Right lobe of liver (tissue), 6 donors: Measurements from ENCODE around the gene HGFAC. TPM values are rescaled to one million over a fixed set of nuclear protein-coding genes. Genes with fewer than 3 reads are reported as not detected.
A peak's percentile ranks its signal among the peaks of the same experiment; 100 is the strongest.
"Not testable (repeated sequence)": the region's sequence is repeated elsewhere in the genome, so short reads cannot be mapped to it uniquely, and the experiment has no call there.

Experiments used
- ATAC-seq, 4 donors: fragments of 200-7000 bp; cut with Tn5 transposase; one replicate each; pipeline ENCODE4 v1.9.1; 2020; ENCODE audit warnings: mild to moderate bottlenecking in 4 of 4, moderate library complexity in 4 of 4
- DNase-seq, 3 donors: peaks; one replicate each; pipeline ENCODE4 v3.0.0-alpha.2; 2020
- H3K27ac ChIP-seq, 3 donors: fragments of 200-600 bp; one replicate each; pipeline ENCODE4 v1.8.0; 2022
- H3K27me3 ChIP-seq, 2 donors: fragments of 200-600 bp; one replicate each; pipeline ENCODE4 v1.8.0; 2022
- H3K36me3 ChIP-seq, 4 donors: fragments of 200-600 bp; sonication (generic) in 1 of 4; one replicate each; pipeline versions ENCODE4 v1.5.1 to v1.8.0; 2017 to 2022; ENCODE audit warnings: control low read depth in 1 of 4
- H3K4me1 ChIP-seq, 4 donors: fragments of 200-600 bp; sonication (generic) in 1 of 4; one replicate each; pipeline versions ENCODE4 v1.5.1 to v1.8.0; 2017 to 2022; ENCODE audit warnings: control low read depth in 1 of 4
- H3K4me3 ChIP-seq, 3 donors: fragments of 200-600 bp; one replicate each; pipeline ENCODE4 v1.8.0; 2022
- H3K9me3 ChIP-seq, 4 donors: fragments of 200-600 bp; sonication (generic) in 1 of 4; one replicate each; pipeline versions ENCODE4 v1.5.1 to v1.8.0; 2017 to 2022; ENCODE audit warnings: control low read depth in 1 of 4
- CTCF ChIP-seq, 4 donors: fragments of 200-600 bp in 3 of 4; fragments of 450-650 bp in 1 of 4; IDR thresholded peaks; one replicate each; pipeline versions ENCODE4 v1.5.1 to v1.8.0; 2016 to 2022; ENCODE audit warnings: antibody characterized with exemption in 4 of 4, mild to moderate bottlenecking in 2 of 4
- POLR2A ChIP-seq: fragments of 450-650 bp; IDR thresholded peaks from one replicate; pipeline ENCODE4 v1.6.1; 2017; ENCODE audit warnings: antibody characterized with exemption, mild to moderate bottlenecking
- WGBS: methylation state at CpG from one replicate; pipeline ENCODE4 v1.1.6; 2018; ENCODE audit warnings: low coverage, low lambda C conversion rate; ENCODE audit not compliant: insufficient coverage; ENCODE audit errors: missing lambda C conversion rate; 5-methylcytosine and 5-hydroxymethylcytosine counted together
- intact Hi-C, 2 donors: fragments of 100-400 bp; cut with DNase I; formaldehyde crosslinking; loops; one replicate each; pipeline versions ENCODE4 v1.11.2 to v1.14.1; 2022
- total RNA-seq, 6 experiments: library from RNA; depleted of rRNA in 2 of 6; stranded (reverse); fragments of >200 nt in 2 of 6; fragmentation: NEBNext Ultra II Directional in 3 of 6; extraction: Animal tissue kit (Norgen Biotek cat#: 25700) in 3 of 6; gene quantifications; one replicate each; pipeline versions ENCODE4 v1.1.0 to v1.2.4, GENCODE V29; 2016 to 2023
- donor health status: DM: no; HTN: yes; CAD: no.
- donor health status: DM: no; HTN: no; CAD: no.
- donor health status: DM: no; HTN: no; CAD: no.
- donor health status: DM: no; HTN: yes; CAD: no.
- donor health status: DM: no; HTN: yes; CAD: no.

The HGFAC gene
- total RNA-seq, 6 experiments from 2014 or later, result 73.9 to 176 (median 140) TPM

DNA sequence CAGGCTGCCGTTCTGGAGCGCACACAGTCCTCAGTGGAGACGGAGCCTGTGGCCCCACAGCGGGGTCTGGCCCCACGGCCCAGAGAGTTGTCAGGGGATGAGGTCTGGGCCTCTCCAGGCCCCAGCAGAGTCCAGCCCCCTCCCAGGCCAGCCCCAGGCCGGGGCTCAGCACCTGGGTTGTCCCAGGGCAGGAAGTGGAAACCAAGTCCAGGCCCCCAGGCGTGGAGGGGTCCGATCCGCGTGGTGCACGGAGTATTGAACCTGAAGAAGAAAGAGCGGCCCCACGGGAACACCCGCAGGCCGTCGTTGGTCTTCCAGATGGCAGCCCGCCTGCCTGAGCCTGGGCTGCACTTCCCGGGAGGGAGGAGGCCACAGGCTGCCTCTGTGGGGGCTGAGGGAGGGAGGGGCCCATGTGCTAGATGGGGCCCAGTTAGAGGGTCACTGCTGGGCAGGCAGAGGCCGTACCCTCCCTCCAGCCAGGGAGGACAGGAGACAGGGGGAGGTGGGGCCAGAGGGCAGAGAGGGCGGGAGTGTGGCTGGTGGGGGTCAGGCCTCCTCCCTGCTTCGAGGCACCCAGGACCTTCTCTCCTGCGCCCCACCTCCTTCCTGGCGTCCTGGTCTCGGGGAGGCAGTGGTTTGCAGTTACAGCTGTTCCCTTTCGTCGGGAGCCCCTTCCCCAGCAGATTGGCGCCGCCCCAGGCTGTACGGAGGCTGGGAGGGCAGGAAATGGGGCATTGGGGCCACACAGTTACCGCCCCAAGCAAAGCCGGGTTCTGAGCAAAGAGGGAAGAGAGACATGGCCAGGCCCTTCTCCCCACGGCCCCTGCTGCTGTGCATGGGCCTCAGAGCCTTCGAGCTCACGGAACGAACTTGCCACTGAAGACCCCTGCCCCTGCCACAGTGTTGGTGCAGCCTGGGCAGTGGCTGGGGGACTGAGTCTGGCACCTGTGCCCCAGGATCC is 8.1 kb downstream of the HGFAC start:
- peaks cover 0 to 10% (median 0%) of the 10 kb centered on the region in 4 donors for H3K4me1 ChIP-seq
- 100% methylated on average over 1 of the region's 35 CpGs for WGBS
- H3K9me3 ChIP-seq, result no peaks in the 10 kb centered on the region
- no peaks in the 10 kb centered on the region for H3K27me3 ChIP-seq
- intact Hi-C loops, result loop anchor here in 1 of 2 donors (5.0 kb wide), 1 partner anchor 108 kb away; no protein-coding TSS in a partner anchor
- H3K27ac ChIP-seq, result no peak overlapping the region
- DNase-seq, result peak in 1 of 3 donors; percentile 17
- no peak overlapping the region for H3K4me3 ChIP-seq
- no peak for TF ChIP-seq CTCF (IDR thresholded peaks at IDR 0.05)
- TF ChIP-seq POLR2A, result no peak
- peaks cover 0 to 7% (median 2%) of the 10 kb centered on the region in 4 donors for H3K36me3 ChIP-seq
- peak in 1 of 4 donors; percentile 6 for ATAC-seq

- H3K27ac ChIP-seq, result no peak overlapping the region
- no peak for DNase-seq
- no peak overlapping the region for H3K4me3 ChIP-seq
- intact Hi-C loops, result no loop called here
- H3K36me3 ChIP-seq, result peaks cover 0 to 6% (median 2%) of the 10 kb centered on the region in 4 donors
- no peaks in the 10 kb centered on the region for H3K9me3 ChIP-seq
- TF ChIP-seq POLR2A, result no peak
- no peak for TF ChIP-seq CTCF (IDR thresholded peaks at IDR 0.05)
- H3K4me1 ChIP-seq, result peaks cover 0 to 10% (median 0%) of the 10 kb centered on the region in 4 donors
- no peak for ATAC-seq
- H3K27me3 ChIP-seq, result no peaks in the 10 kb centered on the region
- 93% methylated on average over 2 of the region's 4 CpGs for WGBS
Measured at GRCh38 chr4:3450643-3451042, 8.9 kb downstream of the HGFAC start.

DNA sequence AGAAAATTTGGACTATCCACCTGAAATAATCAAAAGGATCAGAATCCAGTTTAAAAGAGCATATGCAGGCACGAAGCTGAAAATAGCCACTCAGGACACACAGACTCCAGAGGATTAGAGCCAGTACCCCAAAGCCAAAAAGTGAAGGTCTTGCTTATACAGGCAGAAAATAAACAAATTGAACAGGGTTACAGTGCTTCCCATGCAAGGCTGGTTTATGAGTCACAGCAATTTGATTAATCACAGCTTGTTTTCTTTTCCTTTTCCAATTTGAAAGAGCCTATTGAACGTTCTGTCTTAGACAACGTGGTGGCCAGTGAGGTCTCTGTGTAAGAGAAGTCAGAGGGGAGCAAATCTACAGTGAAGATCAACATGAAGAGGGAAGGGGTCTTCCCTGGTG is 10.2 kb downstream of the HGFAC start:
- H3K27ac ChIP-seq, result no peak overlapping the region

GRCh38 chr4:3452376-3452775 is 10.6 kb downstream of the HGFAC start:
- H3K4me3 ChIP-seq, result no peak overlapping the region
- no peaks in the 10 kb centered on the region for H3K27me3 ChIP-seq
- peak; percentile 37 to 64 (median 49) for ATAC-seq
- no peak overlapping the region for H3K27ac ChIP-seq
- peak in 1 of 3 donors; percentile 20 for DNase-seq
- TF ChIP-seq POLR2A, result no peak
- peak in 3 of 4 donors; percentile 15 to 36 (median 34) for TF ChIP-seq CTCF (IDR thresholded peaks at IDR 0.05)
- 69% methylated on average over 5 of the region's 7 CpGs for WGBS
- intact Hi-C loops, result no loop called here
- no peaks in the 10 kb centered on the region for H3K9me3 ChIP-seq
- peaks cover 0 to 6% (median 0%) of the 10 kb centered on the region in 4 donors for H3K36me3 ChIP-seq
- peaks cover 0 to 10% (median 0%) of the 10 kb centered on the region in 4 donors for H3K4me1 ChIP-seq

More for the DNA sequence above, 10.2 kb downstream of the HGFAC start:
- 47% methylated on average over 3 of the region's 3 CpGs for WGBS
- DNase-seq (no peak), ATAC-seq (peak in 3 of 4 donors; percentile 37 to 84 (median 52))
- peaks cover 0 to 6% (median 0%) of the 10 kb centered on the region in 4 donors for H3K36me3 ChIP-seq
- H3K4me1 ChIP-seq, result peaks cover 0 to 10% (median 0%) of the 10 kb centered on the region in 4 donors
- H3K4me3 ChIP-seq, result no peak overlapping the region
- no peaks in the 10 kb centered on the region for H3K9me3 ChIP-seq
- intact Hi-C loops, result no loop called here
- TF ChIP-seq CTCF (IDR thresholded peaks at IDR 0.05), result no peak
- no peaks in the 10 kb centered on the region for H3K27me3 ChIP-seq

- no CpG with 5 or more reads among the region's 3 CpGs for WGBS
- DNase-seq, ATAC-seq, H3K4me1 ChIP-seq, H3K27me3 ChIP-seq, H3K4me3 ChIP-seq, intact Hi-C loops, H3K9me3 ChIP-seq, H3K36me3 ChIP-seq, H3K27ac ChIP-seq: not testable (repeated sequence)
Measured at GRCh38 chr4:3455596-3455995, 13.8 kb downstream of the HGFAC start.
